ENCODE measurements around the gene TRAF3IP1. TPM values are rescaled to one million over a fixed set of nuclear protein-coding genes. Genes with fewer than 3 reads are reported as not detected.
"Not testable (repeated sequence)": the region's sequence is repeated elsewhere in the genome, so short reads cannot be mapped to it uniquely, and the experiment has no call there.

Gene TRAF3IP1
- polyA plus RNA-seq, 3 donors, result 22.7 to 24.6 (median 22.8) TPM

DNA sequence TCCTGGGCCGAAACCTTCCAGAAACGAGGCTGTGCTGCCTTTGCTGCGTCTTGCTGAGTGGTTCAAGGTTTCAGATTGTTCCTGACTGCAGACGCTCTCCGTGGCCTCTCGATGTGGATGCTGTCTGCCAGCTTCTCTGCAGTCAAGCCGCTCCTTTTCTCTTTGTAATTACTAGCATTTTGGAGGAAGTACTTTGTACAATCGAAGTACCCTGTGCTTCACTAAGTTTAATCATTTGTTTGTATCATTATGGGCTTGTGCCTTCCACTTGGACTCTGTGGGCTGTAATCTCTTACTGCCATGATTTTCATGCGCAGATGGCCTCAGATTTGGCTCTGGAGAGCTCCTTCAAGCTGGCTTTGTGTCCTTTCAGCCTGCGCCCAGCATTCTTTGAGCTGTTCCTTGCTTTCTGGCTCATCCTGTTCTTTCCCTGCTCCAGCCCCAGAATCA is 49.3 kb downstream of the TRAF3IP1 start:
- no peak for DNase-seq (ENCODE audit: extremely low read depth in 1 of 11, low read depth in 9 of 11, low spot score in 4 of 11)

DNA sequence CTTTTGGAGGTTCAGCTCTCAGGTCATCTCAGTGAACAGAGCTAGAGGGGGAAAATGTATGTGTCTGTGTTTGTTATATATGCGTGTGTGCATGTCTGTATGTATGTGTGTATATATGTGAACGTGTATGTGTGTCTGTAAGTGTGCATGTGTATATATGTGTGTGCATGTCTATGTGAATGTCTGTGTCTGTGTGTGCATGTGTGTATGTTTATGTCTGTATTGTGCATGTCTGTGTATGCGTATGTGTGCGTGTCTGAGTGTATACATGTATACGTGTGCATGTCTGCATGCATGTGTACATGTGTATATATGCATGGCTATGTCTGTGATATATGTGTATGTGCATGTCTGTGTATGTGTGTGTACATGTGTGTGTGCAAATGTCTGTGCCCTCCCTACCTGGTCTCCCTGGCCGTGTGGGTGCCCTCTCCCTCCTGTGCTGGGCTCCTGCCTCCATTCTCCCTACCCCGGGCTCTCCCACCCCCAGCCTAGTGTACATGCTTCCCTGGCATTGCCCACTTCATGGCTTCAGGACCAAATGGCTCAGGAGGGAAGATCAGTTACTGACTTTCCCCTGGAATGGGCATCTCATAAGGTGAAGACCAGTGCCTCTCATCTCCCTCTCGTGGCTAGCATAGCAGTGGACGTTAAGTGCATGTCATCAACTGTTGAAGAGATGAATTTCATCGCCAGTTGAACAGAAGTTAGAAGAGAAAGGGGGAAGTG is 49.9 kb downstream of the TRAF3IP1 start:
- DNase-seq (ENCODE audit: extremely low read depth in 1 of 11, low read depth in 9 of 11, low spot score in 4 of 11), result no peak

DNA sequence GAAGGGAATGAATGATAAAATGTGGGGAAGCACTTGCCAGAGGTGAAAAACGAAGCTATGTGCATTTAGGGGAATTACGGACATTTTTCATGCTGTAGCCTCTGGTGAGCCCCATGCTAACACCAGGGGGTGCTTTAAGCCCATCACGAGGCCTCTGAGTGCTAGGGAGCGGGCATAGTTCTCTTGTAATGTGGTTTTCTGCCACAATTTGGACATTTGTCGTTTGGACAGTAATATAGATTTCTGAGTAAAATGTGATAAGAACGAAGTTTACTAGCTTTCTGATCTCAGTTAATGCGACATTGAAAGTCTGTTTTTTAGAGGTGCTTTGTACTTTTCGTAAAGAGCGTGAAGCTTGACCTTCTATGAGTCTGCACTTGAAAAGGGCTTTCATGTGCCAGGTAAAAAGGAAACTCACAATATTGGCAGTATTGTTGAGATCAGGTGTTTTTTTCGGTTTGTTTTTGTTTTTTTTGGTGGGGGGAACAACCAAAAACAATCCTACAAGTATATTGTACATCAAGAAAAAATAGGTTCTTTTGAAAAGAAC is 50.6 kb downstream of the TRAF3IP1 start:
- peak; percentile 33 to 66 (median 51) for DNase-seq (ENCODE audit: extremely low read depth in 1 of 11, low read depth in 9 of 11, low spot score in 4 of 11)

DNA sequence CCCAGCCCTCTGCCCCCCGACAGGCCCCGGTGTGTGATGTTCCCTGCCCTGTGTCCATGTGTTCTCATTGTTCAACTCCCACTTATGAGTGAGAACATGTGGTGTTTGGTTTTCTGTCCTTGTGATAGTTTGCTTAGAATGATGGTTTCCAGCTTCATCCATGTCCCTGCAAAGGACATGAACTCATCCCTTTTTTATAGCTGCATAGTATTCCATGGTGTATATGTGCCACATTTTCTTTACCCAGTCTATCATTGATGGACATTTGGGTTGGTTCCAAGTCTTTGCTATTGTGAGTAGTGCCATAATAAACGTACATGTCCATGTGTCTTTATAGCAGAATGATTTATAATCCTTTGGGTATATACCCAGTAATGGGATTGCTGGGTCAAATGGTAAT is 52.0 kb downstream of the TRAF3IP1 start:
- DNase-seq (ENCODE audit: extremely low read depth in 1 of 11, low read depth in 9 of 11, low spot score in 4 of 11), result not testable (repeated sequence)

DNA sequence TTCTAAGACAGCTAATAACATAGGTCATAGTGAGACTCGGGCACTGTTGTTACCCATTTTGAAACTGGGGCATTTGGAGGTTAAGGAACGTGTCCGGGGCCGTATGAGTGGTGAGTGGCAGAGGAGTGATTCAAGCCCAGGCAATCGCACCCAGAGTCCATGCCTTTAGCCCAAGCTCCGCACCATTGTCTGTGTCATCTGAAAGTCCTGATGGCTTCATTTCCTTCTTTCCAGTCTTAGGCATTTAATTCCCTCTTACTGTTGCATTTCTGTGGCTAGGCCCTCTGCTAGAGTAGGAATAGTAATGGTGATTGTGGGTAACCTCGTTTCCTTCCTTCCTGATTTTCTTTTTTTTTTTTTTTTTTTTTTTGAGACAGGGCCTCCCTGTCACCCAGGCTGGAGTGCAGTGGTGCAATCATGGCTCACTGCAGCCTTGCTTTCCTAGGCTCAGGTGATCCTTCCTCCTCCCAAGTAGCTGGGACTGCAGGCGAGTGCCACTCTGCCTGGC is 56.6 kb downstream of the TRAF3IP1 start:
- no peak for DNase-seq (ENCODE audit: extremely low read depth in 1 of 11, low read depth in 9 of 11, low spot score in 4 of 11)

DNA sequence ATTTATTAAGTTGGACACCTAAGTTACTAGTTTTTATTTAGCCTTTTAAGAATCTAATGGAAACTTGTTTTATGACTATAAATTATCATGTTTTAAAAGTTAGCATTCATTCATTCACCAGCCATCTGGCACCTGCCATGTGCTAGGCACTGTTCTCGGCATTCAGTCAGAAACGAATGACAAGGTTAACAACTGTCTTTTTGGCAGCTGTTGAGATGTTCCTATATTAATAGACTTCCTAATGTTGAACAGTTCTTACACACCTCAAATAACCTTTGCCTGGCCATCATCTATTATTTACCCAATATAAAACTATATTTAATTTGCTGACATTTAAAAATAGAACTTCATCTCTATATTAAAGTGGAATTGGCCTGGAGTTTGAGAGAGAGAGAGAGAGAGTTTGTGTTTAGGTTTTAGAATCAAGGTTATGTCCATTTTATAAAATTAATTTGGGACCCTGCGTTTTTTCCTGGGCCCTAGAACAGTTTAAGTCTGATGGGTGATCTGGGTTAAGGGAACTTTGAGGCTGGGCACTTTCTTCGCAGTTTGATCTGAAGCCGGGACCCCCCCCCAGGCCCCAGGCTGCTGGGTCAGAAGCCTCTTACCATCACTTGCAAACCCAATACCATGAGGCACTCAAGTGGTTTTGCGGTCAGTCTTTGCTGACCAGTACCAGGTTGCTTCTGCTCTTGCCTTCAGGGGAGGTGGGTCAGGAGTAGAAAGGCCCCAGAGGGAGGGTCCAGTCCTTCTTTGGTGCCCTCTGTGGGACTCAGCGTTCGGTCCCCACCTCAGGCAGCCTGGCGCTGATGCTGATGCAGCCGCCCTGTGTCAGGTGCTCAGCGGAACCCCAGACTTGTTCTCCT is 58.1 kb downstream of the TRAF3IP1 start:
- no peak for DNase-seq (ENCODE audit: extremely low read depth in 1 of 11, low read depth in 9 of 11, low spot score in 4 of 11)

DNA sequence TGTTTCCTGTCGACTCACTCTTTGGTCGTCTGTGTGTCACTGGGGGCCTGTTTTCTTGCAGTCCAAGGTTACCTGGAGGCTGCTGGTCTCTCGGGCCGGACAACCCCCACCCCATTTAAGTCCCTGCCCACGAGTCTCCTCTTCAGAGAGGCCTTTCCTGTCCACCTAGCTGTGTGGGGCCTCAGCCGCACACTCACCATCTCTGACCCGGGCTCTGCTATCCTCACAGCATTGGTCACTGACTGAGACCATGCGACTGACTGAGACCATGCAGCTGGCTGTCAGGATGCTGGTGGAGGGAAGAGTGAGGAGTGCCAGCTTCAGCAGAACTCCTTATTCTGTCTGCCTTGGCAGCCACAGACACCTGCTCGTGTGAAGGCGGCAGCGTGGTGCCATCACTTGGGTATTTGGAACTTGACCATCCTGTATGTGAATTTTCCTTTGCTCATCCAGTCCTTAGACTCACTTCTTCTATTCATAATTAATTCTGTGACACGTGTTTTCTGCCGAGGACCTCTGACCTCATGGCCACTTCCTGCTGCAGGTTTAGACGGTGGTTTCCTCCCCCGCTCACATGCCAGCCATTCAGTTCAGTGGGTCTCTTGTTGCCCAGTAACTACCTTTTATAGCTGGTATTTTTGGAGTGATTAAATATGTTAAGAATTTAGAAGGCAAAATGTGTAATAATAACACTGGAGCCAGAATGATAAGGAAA is 58.9 kb downstream of the TRAF3IP1 start:
- DNase-seq (ENCODE audit: extremely low read depth in 1 of 11, low read depth in 9 of 11, low spot score in 4 of 11), result peak in 2 of 11 donors; percentile 15 to 22

DNA sequence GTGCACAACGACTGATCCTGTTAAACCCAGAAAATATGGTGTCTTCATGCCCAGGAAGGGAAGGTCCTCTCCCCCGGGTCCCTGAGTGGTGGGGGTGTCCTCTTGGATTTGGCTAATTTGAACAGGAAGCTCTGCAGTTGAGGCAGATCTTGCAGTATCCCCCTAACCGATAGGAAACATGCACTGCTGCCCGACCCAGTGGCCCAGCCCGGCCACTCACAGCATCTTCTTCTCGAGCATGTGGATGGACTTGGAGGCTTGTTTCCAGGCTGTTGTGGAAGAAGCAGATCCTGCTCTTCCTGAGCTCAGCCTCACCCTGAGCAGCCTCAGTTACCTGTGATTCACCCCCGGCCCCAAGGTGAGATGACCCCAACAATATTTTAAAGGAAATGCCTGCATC is 60.0 kb downstream of the TRAF3IP1 start:
- no peak for DNase-seq (ENCODE audit: extremely low read depth in 1 of 11, low read depth in 9 of 11, low spot score in 4 of 11)

DNA sequence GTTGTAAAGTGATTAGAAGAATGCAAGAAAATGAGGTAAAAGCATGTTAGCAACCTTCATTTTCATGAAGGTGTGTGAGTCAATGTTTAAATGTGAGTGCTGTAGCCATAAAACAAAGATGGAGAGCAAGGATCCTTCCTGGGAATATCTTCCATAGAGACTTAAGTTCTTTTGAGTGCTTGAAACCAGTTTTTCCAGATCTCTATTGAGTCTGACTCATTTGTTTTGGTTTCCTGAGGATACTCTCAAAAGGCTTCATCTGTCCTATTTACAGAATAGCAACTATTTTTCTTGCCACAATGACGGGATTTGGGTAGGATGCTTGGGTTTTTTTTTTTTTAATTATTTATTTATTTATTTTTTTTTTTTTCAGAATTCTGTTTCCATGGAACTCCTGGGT is 60.5 kb downstream of the TRAF3IP1 start:
- no peak for DNase-seq (ENCODE audit: extremely low read depth in 1 of 11, low read depth in 9 of 11, low spot score in 4 of 11)

DNA sequence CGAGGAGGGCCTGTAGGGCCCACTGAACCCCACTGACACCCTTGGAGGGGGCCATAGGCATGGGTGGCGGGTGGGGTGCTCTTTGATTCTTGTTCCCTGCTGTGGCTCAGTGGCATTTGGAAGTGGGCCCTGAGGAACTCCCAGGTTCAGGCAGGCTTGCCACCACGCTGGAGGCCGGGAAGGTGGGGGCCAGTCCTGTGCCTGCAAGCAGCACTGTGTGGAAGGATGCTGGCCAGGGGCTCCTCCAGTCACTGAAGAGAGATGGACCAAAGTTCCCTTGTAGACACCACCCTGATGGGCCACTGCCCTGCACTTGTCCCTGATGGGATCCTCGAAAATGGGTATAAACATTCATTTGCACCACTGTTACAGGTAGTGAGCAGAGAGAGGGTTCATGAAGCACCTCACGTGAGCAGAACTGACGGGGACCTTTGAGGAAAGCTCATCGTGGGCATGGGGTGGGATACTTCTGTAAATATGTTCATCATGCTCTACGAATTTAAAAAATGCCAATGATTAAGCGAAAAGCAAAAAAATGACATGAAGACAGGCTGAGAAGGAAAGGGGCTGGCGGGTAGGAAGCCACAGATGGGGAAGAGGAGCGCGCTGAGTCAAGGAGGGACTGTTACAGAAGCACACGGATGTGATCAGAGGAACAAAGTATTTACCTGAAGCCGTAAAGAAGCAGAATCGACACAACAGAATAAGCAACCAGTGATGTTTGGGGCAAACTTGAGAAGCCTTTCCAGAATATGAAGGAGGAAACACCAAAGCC is 61.2 kb downstream of the TRAF3IP1 start:
- no peak for DNase-seq (ENCODE audit: extremely low read depth in 1 of 11, low read depth in 9 of 11, low spot score in 4 of 11)

DNA sequence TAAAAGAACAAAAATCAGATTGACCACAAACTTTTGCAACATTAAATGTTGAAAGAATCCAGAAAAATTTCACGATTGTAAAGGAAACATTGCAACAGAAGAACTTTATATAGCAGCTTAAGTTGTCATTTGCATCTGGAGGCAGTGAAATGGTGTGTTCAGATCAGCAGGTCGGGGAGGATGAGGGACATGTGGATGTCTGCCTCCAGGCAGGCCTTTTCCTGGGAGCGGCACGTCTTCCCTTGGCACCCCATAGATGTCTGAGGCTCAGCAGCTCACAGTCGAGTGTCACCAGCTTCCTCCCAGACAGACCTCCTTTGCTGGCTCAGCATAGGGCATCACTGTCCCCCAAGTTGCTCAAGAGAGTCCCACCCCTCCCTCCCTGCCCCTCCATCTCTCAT is 62.1 kb downstream of the TRAF3IP1 start:
- DNase-seq (ENCODE audit: extremely low read depth in 1 of 11, low read depth in 9 of 11, low spot score in 4 of 11), result no peak

DNA sequence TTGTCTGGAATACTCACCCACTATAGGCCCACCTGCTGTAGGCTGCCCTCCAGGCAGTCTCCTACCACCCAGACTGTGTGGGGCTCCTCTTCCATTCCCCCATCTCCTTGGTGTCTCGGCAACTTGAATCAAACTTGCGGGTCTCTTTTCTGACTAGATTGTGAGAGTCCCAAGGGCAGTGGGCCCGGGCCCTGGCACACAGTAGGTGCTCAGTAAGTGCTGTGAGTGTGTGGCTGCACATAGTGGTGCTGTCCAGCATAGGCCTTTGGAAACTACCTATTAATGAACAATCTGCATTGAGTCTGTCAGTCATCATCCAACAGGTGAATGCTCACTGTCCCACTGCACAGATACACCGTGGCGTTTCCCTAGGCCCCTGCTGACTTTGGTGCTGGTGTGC is 62.8 kb downstream of the TRAF3IP1 start:
- no peak for DNase-seq (ENCODE audit: extremely low read depth in 1 of 11, low read depth in 9 of 11, low spot score in 4 of 11)

DNA sequence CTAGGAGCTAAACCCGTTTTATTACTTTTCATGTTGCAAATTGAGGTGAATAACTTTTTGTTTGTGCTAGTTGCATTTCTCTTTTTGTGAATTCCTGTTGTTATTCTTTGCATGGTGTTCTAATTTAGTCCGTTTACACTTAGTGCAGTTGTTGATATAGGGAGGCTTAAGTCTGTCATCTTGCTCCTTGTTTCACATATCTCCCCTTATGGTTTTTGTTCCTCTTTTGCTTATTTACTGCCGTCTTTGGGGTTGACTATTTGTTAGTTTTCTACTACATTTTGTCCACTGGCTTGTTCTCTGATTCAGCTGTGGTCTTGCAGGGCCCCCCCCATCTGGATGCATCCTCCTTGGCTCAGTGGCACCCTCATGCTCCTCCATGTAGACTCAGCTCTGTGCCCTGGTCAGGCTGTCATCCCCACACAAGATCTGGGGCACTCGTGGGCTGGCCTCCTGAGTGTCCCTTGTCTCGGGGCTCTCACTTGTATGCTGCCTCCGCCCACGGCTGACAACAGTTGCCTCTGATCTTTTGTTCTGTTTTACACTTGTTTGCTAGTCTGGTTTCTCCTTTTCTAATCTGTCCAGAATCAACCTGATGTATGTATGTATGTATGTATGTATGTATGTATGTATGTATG is 63.5 kb downstream of the TRAF3IP1 start:
- no peak for DNase-seq (ENCODE audit: extremely low read depth in 1 of 11, low read depth in 9 of 11, low spot score in 4 of 11)

DNA sequence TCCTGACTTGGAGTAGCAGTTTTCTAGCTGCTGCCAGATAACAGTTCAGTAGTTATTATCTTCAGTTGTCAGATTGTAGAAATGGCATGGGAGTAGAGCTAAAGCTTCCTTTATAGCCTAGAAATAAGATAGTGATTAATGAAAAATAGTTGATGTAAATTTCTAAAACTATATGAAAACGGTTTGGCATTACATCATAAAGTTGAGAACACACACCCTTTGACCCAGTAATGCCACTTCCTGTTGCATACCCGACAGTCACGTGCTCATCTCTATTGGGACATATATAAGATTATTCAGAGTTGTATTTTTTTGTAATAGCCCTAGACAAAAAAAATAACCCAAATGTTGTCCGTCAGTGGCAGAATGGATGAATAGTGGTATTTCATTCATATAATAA is 67.0 kb downstream of the TRAF3IP1 start:
- DNase-seq (ENCODE audit: extremely low read depth in 1 of 11, low read depth in 9 of 11, low spot score in 4 of 11), result no peak

DNA sequence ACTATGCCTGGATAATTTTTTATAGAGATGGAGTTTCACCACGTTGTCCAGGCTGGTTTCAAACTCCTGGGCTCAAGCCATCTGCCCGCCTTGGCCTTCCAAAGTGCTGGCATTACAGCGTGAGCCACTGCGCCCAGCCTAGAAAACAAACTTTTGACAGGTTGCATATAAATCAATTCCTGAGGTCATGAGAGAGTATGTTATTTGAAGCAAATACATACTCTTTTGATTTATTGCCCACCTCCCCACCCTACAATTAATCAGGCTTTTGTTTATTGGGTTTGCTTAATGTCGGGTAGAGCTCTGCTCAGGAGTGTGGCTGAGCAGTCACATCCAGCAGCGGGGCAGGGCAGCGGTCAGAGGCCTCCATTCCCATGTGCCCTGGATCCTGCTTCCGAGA is 68.5 kb downstream of the TRAF3IP1 start:
- DNase-seq (ENCODE audit: extremely low read depth in 1 of 11, low read depth in 9 of 11, low spot score in 4 of 11), result peak in 1 of 11 donors; percentile 12

DNA sequence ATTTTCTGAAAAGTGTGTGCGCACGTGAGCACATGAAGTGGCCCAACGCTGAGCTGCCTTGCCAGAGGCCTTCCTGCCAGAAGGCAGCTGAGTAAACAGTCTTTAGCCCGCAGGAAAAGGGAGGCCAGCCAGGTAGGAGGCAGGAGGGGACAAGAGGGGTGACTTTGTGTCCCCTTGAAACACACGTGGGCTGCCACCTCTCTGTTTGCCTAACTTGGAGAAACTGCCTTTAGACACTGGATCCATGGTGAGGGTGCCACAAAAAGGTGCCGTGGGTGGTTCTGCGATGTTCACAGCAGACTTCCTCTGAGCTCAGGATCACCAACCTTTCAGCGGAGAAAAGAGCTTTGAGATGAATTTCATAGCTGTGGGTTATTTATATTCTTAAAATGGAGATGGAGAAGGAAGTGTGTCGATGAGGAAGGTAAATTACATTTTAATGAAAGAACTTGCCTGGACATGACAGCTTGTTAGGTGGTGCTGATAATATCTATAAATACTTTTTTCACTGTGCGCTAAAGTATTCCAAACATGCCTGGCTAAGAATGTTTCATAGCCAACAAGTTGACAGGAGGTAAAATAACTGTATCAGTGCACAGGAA is 69.8 kb downstream of the TRAF3IP1 start:
- no peak for DNase-seq (ENCODE audit: extremely low read depth in 1 of 11, low read depth in 9 of 11, low spot score in 4 of 11)

DNA sequence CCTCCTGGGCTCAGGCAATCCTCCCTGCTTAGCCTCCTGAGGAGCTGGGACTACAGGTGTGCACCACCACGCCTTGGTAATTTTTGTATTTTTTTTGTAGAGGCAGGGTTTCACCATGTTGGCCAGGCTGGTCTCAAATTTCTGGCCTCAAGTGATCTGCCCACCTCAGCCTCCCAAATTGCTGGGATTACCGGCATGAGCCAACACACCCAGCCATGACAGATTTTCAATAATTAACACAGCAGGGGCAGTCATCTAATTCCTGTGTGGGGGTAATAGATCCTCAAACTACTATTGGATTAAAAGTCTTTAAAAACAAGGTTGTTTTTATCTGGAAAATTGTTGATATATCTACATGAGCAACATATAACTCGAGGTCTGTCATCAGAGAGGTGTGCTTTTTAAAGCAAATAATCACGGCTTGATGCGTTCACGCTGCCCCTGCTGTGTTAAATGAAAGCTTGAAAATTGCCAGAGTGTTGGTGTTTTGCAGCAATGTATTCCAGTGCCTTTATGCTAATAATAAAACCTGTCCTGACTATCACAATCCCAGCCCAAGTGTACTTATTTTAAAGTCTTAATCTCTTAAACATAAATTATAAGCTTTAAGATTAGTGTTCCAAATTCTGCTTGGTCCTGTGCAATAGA is 70.8 kb downstream of the TRAF3IP1 start:
- DNase-seq (ENCODE audit: extremely low read depth in 1 of 11, low read depth in 9 of 11, low spot score in 4 of 11), result no peak

Measured in renal cortex interstitium (tissue), 11 donors.